Measurements from ENCODE around the gene ISOC2. TPM values are rescaled to one million over a fixed set of nuclear protein-coding genes. Genes with fewer than 3 reads are reported as not detected.

ISOC2 gene
- total RNA-seq, 4 donors from 2014 or later = 71.1 to 142 (median 97.6) TPM

DNA sequence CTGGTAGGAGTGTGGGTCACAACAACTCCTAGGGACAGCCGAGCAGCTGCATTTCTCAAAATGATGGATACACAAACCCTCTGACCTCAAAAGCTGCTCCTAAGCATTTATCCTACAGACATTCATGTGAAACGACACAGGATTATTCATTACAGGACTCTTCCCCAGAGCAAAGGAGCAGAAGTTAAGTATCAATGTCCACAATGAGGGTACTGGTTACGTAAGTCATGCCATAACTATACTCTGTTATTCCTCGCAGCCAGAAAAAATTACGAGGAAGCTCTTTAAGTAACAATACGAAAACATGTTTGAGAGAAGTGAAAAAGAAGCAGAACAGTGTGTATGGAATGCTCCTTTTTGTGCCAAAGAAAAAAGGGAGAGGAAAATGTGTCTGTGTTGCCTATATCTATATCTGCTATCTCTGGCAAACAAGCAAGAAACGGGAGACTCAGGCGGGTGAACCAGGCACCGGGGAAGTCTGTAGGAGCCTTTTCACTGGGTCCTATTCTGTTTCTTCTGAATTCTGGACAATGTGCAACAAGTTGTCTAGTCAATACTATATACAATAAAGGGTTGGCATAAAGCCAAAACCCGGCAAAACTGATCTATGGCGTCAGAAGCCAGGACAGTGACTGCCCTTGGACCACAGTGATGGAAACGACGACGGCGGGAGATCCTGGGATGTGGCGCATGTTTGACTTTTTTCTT, 1.3 kb downstream of the ISOC2 start:
- Histone ChIP-seq H3K27me3 (no peaks in the 10 kb centered on the region), H3K36me3 (no peaks in the 10 kb centered on the region), H3K4me3 (peak overlapping the region in 3 of 4 donors; percentile 74 to 97 (median 74)), H3K9me3 (no peaks in the 10 kb centered on the region), H3K27ac (peak overlapping the region; percentile 91 to 98 (median 96)), H3K4me1 (peaks cover 6 to 28% (median 20%) of the 10 kb centered on the region in 4 donors)
- DNase-seq = no peak
- 25 to 34% methylated on average over 4 to 16 of the region's 16 CpGs for WGBS, 2 donors (ENCODE audit: low coverage in 1 of 2)
- intact Hi-C loops (cut with DNase I; ENCODE audit: low total_unique reads) (no loop called here), in situ Hi-C loops (cut with MboI; ENCODE audit: low pct_ligation_motif_present in 1 of 4, low pct_unique_long_range_greater_than_20kb in 1 of 4, low sequenced_read_pairs in 3 of 4) (no loop called here)
- no peak for TF ChIP-seq POLR2A (IDR thresholded peaks at IDR 0.05)
- TF ChIP-seq POLR2AphosphoS5 (IDR thresholded peaks at IDR 0.05) = no peak
- TF ChIP-seq EP300 (IDR thresholded peaks at IDR 0.05; ENCODE audit: low read depth) = no peak
- TF ChIP-seq, protein P1, sequence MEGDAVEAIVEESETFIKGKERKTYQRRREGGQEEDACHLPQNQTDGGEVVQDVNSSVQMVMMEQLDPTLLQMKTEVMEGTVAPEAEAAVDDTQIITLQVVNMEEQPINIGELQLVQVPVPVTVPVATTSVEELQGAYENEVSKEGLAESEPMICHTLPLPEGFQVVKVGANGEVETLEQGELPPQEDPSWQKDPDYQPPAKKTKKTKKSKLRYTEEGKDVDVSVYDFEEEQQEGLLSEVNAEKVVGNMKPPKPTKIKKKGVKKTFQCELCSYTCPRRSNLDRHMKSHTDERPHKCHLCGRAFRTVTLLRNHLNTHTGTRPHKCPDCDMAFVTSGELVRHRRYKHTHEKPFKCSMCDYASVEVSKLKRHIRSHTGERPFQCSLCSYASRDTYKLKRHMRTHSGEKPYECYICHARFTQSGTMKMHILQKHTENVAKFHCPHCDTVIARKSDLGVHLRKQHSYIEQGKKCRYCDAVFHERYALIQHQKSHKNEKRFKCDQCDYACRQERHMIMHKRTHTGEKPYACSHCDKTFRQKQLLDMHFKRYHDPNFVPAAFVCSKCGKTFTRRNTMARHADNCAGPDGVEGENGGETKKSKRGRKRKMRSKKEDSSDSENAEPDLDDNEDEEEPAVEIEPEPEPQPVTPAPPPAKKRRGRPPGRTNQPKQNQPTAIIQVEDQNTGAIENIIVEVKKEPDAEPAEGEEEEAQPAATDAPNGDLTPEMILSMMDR (IDR thresholded peaks at IDR 0.05) = no peak

DNA sequence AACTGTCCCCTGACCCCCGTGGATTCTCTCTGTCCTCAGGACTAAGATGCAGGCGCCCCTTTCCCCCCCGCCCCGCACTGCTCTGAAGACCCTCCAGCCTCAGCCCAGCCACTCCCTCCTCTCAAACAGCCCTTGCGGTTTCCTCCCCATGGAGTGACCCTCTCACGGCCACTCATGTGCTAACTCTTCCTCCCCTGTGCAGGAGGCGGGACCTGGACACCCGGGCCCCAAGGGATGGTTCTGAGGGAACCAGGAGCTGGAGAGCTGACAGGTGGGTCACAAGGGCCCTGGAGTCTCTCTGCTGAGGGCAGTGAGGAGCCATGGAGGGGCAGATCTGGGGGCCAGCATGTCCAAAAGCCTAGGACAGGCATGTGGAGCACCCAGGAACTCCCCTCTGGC, 1.9 kb downstream of the ISOC2 start:
- Histone ChIP-seq H3K4me3 (no peak overlapping the region), H3K27ac (peak overlapping the region; percentile 91 to 98 (median 96)), H3K36me3 (no peaks in the 10 kb centered on the region), H3K9me3 (no peaks in the 10 kb centered on the region), H3K27me3 (no peaks in the 10 kb centered on the region), H3K4me1 (peaks cover 6 to 28% (median 20%) of the 10 kb centered on the region in 4 donors)
- in situ Hi-C loops (cut with MboI; ENCODE audit: low pct_ligation_motif_present in 1 of 4, low pct_unique_long_range_greater_than_20kb in 1 of 4, low sequenced_read_pairs in 3 of 4) = no loop called here
- no peak for DNase-seq
- TF ChIP-seq EP300 (IDR thresholded peaks at IDR 0.05; ENCODE audit: low read depth) = no peak
- no peak for TF ChIP-seq POLR2AphosphoS5 (IDR thresholded peaks at IDR 0.05)
- no peak for TF ChIP-seq POLR2A (IDR thresholded peaks at IDR 0.05)
- TF ChIP-seq, protein P1 (IDR thresholded peaks at IDR 0.05) = no peak
- 58 to 78% methylated on average over 2 to 8 of the region's 8 CpGs for WGBS, 2 donors (ENCODE audit: low coverage in 1 of 2)
- intact Hi-C loops (cut with DNase I; ENCODE audit: low total_unique reads) = no loop called here

DNA sequence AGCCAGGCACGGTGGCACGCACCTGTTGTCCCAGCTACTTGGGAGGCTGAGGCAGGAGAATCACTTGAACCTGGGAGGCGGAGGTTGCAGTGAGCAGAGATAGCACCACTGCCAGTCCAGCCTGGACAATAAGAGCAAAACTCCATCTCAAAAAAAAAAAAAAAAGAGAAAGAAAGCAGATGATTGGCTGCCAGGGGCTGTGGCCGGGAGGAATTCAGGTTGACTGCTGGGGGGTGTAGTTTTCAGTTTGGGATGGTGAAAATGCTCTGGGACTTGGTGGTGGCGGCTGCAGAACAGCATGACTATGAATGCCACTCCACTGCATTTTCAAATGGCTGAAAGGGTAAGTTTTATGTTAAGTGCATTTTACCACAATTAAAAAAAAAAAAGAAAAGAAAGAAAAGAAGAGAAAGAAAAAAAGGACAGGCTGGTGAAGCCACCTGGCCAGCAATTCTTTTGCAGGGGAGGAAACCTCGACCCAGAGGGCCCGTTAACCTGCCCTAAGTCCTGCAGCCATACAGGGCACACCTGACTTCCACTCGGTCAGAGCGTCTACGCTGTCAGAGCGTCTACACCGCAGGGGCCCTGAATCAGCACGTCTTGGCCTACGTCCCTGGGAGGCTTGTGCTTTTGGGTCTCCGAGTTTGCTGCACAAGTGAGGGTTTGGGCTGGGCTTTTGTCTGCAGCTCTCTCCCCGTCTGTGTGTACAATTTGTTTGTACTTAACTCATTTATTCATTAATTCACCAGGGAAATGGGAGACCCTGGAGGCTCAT, 3.6 kb downstream of the ISOC2 start:
- Histone ChIP-seq H3K27me3 (peaks cover under 1% of the 10 kb centered on the region), H3K27ac (no peak overlapping the region), H3K4me3 (no peak overlapping the region), H3K36me3 (no peaks in the 10 kb centered on the region), H3K4me1 (peaks cover 6 to 28% (median 20%) of the 10 kb centered on the region in 4 donors), H3K9me3 (no peaks in the 10 kb centered on the region)
- in situ Hi-C loops (cut with MboI; ENCODE audit: low pct_ligation_motif_present in 1 of 4, low pct_unique_long_range_greater_than_20kb in 1 of 4, low sequenced_read_pairs in 3 of 4) = no loop called here
- TF ChIP-seq, protein P1 (IDR thresholded peaks at IDR 0.05) = no peak
- TF ChIP-seq POLR2AphosphoS5 (IDR thresholded peaks at IDR 0.05) = no peak
- TF ChIP-seq POLR2A (IDR thresholded peaks at IDR 0.05) = no peak
- TF ChIP-seq EP300 (IDR thresholded peaks at IDR 0.05; ENCODE audit: low read depth) = no peak
- intact Hi-C loops (cut with DNase I; ENCODE audit: low total_unique reads) = no loop called here
- no peak for DNase-seq
- WGBS, 2 donors (ENCODE audit: low coverage in 1 of 2) = 78 to 84% methylated on average over 7 to 16 of the region's 16 CpGs

DNA sequence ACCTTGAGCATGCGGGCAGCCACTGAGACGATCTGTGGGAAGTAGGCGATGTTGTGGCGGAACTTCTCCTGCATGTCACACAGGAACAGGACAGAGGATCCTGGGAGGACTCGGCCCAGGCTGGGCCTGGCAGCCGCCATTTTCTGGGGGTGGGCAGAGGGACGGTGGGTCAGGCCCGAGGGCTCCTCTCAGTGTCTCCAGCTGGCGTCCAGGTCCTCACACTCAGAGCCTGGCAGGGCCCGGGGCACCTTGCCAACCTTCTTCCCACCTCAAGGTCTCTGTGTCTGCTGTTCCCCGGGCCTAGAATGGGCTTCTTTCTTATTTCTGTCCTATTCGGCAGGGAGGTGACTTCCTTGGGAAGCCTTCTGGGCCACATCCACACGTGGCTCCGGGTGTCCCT, 5.1 kb downstream of the ISOC2 start:
- 92% methylated on average over 14 of the region's 14 CpGs; no CpG with 5 or more reads in 1 of the 2 donors for WGBS, 2 donors (ENCODE audit: low coverage in 1 of 2)
- DNase-seq = no peak
- Histone ChIP-seq H3K27me3 (peaks cover 16% of the 10 kb centered on the region), H3K4me3 (no peak overlapping the region), H3K36me3 (no peaks in the 10 kb centered on the region), H3K9me3 (no peaks in the 10 kb centered on the region), H3K27ac (no peak overlapping the region), H3K4me1 (peaks cover 12 to 35% (median 27%) of the 10 kb centered on the region in 4 donors)
- intact Hi-C loops (cut with DNase I; ENCODE audit: low total_unique reads) (no loop called here), in situ Hi-C loops (cut with MboI; ENCODE audit: low pct_ligation_motif_present in 1 of 4, low pct_unique_long_range_greater_than_20kb in 1 of 4, low sequenced_read_pairs in 3 of 4) (no loop called here)
- no peak for TF ChIP-seq POLR2A (IDR thresholded peaks at IDR 0.05)
- TF ChIP-seq EP300 (IDR thresholded peaks at IDR 0.05; ENCODE audit: low read depth) = no peak
- TF ChIP-seq POLR2AphosphoS5 (IDR thresholded peaks at IDR 0.05) = no peak

Data from transverse colon (tissue), 4 donors.